Measurements from ENCODE around the gene RFX4.
"Not testable (repeated sequence)": the region's sequence is repeated elsewhere in the genome, so short reads cannot be mapped to it uniquely, and the experiment has no call there.

The RFX4 gene

GRCh38 chr12:106685381-106685780 lies 102.6 kb downstream of the RFX4 start:
- no peak for DNase-seq (ENCODE audit: insufficient read length, low spot score)
- FAIRE-seq, result no peak

- no peak for DNase-seq (ENCODE audit: insufficient read length, low spot score)
- no peak for FAIRE-seq
Measured at GRCh38 chr12:106687672-106688071, 104.9 kb downstream of the RFX4 start.

DNA sequence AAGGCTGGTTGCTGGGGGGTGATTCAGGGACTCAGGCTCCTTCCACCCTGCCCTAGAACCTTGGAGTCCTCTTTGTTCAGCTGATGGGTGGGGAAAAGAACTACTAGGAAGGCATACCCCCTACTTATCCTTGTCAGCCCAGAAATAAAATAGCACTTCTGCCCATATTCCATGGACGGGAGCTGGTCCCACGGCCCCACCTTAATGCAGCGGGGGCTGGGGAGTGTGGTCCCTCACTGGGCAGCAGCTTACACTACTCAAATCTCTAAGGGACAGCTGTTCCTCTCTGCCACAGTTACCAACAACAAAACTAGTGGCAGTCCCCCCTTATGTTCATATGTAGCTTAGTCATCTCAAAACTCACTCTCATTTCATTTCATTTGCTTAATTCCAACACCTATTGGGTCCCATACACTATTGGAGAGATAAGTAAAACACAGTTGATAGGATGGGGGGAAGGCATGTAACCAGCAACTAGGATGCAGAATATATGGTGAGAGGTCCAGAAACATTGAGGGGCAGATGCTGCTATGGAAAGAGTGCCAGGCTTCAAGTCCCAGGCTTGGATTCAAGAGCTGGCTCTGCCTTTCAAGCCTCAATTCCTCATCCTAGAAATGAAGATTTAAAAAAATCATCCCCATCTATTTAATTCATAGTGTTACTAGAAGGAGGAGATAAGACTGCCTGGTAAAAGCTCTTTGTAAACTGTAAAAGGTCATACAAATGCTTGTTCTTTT lies 107.9 kb downstream of the RFX4 start:
- DNase-seq (ENCODE audit: insufficient read length, low spot score), result no peak
- no peak for FAIRE-seq

- not testable (repeated sequence) for DNase-seq (ENCODE audit: insufficient read length, low spot score); FAIRE-seq
Measured at GRCh38 chr12:106692033-106692432, 109.2 kb downstream of the RFX4 start.

DNA sequence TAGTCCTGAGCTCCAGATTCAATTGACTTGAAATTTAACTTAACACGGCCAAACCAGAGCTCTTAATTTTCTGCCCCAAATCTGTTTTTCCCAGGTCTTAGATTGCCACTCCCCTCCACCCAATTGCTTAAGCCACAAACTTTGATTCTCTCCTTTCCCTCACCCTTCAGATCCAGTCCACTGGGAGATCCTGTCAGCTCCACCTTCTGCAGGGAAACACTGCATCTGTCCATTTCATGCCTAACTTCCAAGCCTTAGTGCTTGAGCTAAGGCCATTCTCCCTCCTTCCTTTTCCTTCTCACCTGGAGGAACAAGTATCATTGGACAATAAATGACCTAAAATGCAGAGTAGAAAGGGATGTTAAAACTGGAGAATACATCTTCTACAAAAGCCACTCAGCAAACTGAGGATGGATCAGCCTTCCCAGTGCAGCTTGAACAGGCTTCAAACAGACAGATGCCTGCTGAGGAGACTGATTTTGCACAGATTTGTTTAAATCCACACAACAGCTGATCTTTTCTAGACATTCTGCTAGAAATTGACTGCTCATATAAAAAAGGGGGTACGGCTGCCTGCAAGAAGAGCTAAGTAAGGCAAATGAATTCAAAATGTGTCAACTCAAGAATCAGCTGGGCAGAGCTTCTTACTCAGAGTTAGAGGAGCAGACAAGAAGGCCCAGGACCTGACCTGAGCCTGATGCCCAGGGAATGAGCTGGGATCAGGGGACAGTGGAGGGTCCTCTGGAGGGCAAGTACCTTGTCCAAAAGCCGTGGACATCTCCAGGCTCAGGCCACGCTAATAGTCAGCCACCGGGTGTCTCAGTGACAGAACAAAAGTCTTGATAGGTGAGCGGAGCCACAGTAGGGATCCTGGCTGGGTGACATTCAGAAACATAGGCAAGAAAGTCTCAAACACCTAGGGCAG lies 110.4 kb downstream of the RFX4 start:
- FAIRE-seq (no peak), DNase-seq (ENCODE audit: insufficient read length, low spot score) (no peak)

DNA sequence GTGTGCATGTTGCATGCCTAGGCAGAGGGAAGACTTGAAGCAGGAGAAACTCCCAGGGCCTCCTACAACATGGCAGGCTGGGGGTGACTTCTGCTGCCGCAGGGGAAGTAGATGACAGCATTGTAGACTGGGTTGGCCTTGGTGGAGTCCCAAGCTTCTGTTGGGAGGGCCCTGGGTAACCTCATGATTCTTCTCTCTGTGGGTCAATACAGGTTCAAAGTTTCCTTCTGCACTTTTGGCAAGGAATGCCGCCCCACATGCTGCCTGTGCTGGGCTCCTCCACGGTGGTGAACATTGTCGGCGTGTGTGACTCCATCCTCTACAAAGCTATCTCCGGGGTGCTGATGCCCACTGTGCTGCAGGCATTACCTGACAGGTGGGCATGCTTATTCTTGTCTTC lies 113.3 kb downstream of the RFX4 start:
- DNase-seq (ENCODE audit: insufficient read length, low spot score) (no peak), FAIRE-seq (no peak)

DNA sequence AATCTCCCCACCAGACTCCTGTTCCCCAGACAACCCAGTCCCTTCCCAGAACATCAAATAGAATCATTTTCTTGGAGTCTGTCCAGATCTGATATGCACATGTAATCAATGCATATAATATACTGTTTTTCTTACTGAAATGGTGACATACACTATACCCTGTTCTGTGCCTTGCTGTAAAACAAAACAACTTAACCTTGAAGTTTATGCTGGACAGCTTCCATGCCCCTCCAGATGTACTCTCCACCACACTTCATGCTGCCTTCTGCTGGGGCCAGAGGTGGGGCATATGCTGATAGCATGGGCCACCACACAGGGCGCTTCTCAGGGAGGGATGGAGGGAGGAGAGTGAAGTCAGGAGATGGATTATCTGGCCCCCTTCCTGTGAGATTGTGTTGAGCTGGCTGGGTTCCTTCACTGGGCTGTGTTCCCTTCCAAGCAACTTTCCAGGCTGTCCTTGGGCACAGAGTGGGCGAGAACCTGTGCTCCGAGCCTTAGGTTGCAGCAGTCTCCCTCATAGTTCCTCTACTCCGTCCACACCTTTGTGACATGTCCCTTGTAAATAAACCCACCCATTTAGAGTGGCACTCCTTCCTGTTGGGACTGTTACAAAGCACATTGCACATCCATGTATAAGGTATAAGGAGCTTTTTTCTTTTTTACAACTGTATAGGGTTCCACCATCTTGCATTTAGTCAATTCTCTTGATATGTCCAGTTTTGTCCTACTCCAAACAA lies 114.0 kb downstream of the RFX4 start:
- no peak for DNase-seq (ENCODE audit: insufficient read length, low spot score)
- no peak for FAIRE-seq

DNA sequence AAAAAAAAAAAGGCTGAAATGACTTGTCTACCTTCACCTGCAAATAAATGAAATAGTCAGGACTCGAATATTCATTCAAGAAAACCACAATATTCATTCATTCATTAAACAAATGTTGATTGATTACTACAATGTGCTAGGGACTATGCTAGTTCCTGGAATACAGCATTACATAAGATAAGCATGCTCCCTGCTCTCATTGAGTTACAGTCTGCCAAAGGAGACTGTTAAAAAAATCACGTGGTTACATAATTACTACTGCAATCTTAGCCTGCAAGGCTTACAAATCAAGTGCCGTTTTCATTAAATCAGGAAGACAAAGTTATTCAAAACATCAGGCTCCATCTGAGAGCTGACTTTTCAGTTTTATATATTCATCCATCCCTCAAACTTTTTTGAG lies 121.3 kb downstream of the RFX4 start:
- DNase-seq (ENCODE audit: insufficient read length, low spot score) (no peak), FAIRE-seq (no peak)

DNA sequence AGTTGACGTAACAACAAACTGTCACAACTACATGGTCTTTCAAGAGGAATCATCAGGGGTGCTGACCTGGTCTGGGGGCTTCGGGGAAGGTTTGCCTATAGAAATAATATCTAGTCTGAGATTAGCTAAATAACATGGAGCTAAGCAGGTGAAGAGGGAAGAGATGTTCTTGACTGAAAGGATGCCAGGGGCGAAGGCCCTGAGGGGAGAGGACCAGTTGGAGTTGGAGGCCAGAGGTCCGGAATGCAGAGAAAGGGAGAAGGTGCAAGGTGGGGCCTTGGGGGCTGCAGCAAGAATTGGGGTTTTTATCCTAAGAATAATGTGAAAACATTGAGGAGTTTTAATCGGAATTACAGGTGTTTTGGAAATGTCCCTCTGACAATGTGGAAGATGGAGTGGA lies 123.2 kb downstream of the RFX4 start:
- no peak for DNase-seq (ENCODE audit: insufficient read length, low spot score)
- FAIRE-seq, result no peak

DNA sequence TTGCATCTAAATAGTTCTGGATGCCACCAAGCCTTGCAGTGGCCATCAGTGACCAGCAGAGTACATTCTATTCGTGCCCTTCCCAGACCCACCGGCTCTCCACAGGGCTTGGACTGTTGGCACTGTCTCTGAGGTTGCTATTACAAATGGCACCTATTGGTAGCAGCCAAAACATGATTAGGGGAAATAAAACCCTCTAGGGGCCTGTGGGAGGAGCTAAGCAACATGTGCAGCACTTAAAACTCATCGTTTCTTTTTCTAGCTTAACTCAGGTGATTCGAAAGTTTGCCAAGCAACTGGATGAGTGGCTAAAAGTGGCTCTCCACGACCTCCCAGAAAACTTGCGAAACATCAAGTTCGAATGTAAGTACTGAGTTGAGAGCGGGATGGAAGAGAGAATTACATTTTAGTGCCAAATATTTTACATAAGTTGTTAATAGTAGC lies 126.3 kb downstream of the RFX4 start:
- FAIRE-seq (no peak), DNase-seq (ENCODE audit: insufficient read length, low spot score) (no peak)

- no peak for FAIRE-seq
Measured at GRCh38 chr12:106710143-106710893, 127.5 kb downstream of the RFX4 start.

GRCh38 chr12:106711316-106711715 lies 128.5 kb downstream of the RFX4 start:
- no peak for FAIRE-seq

More at GRCh38 chr12:106710143-106710893, 127.5 kb downstream of the RFX4 start:
- DNase-seq (ENCODE audit: insufficient read length, low spot score), result no peak

DNA sequence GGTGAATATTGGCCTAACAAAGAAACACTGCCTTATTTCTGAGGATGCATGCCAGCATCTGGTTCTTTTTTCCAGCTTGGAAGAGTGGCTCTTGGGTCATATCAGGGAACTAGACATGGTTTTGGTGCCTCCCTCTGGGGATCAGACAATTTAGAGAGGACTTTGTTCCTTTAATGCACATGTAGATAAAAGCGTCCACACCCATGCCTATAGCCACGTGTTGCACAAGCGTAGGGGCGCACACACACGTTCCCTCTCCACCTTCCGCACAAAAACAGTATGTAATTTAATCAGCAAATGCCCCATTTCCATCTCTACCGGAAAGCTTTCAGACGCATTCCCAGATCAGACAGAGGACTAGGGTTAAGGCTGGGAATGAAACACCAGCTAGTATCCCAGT lies 130.0 kb downstream of the RFX4 start:
- FAIRE-seq (no peak), DNase-seq (ENCODE audit: insufficient read length, low spot score) (no peak)

More at GRCh38 chr12:106711316-106711715, 128.5 kb downstream of the RFX4 start:
- no peak for DNase-seq (ENCODE audit: insufficient read length, low spot score)

DNA sequence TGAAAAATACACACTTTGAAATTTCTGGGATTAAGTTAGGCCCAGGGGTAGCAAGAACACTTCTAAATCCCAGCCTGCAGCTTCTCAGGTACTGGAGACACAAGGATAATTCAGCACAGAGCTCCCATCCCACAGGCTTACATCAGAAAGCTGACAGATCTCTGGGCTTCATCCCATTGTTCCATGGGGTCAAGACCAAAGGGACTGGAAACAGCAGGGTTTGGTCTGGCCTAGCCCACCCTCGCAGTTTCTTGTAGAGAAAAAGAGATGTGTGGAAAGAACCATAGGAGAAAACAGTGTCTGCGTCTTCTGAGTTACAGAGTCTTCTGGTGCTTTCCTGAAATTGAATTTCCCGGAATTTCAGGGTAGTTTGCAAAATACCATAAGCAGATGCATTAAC lies 132.1 kb downstream of the RFX4 start:
- DNase-seq (ENCODE audit: insufficient read length, low spot score), result no peak
- no peak for FAIRE-seq

GRCh38 chr12:106715582-106715981 lies 132.8 kb downstream of the RFX4 start:
- FAIRE-seq, result no peak
- no peak for DNase-seq (ENCODE audit: insufficient read length, low spot score)

DNA sequence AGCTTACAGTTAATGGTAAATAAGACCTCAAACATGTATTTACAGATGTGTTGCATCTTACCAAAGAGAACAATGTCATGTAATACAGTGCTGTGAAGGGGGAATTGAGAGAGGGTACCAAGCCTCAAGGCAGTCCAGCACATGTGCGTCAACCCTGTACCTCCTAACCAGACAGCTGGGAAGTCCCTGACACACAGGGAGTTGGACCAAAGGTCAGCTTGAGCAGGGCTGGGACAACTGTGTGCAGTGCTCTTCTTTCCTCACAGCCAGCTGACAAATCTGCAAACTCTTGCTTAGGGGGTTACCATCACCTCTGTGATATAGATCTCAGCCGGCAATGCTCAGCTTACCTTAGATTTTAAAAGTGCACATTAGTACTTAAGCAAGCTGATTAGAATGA lies 134.9 kb downstream of the RFX4 start:
- no peak for FAIRE-seq

GRCh38 chr12:106719879-106720278 lies 137.1 kb downstream of the RFX4 start:
- DNase-seq (ENCODE audit: insufficient read length, low spot score) (no peak), FAIRE-seq (no peak)

More for the DNA sequence above, 134.9 kb downstream of the RFX4 start:
- no peak for DNase-seq (ENCODE audit: insufficient read length, low spot score)

DNA sequence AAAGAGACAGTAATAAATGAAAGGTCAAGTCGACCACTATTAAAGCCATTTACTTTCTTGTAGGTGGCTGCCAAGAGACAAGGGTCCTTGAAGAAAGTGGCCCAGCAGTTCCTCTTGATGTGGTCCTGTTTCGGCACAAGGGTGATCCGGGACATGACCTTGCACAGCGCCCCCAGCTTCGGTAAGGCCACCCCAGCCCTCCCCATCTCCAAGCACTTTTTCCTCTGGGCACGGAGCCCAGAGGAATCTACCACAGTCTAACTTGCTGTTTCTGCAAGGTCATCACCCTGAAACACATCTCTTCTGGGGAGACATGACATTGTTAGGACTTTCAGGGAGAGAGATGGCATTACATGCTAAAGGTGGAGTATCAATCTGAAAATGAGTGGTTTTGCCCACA lies 137.9 kb downstream of the RFX4 start:
- no peak for FAIRE-seq

GRCh38 chr12:106721915-106722314 lies 139.1 kb downstream of the RFX4 start:
- no peak for FAIRE-seq
- DNase-seq (ENCODE audit: insufficient read length, low spot score), result no peak

More for the DNA sequence above, 137.9 kb downstream of the RFX4 start:
- DNase-seq (ENCODE audit: insufficient read length, low spot score), result no peak

DNA sequence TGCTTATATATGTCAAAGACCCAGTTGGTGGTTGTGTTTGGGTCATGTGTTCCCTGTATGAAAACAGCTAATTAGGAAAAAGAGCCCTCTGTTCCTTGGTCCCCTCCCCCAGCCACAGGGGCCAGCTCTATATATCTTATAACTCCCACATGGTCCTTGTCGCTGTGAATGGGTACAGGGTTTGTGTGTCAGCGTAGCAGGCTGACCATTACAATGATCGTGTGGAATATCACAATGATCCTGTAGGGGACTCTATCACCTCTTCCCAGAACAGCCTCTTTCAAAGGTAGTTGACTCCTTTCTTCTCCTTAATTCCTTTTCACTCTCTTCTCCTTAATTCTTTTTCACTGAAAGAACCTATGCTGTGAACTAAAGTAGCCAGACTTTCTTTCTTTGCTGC lies 140.0 kb downstream of the RFX4 start:
- DNase-seq (ENCODE audit: insufficient read length, low spot score) (no peak), FAIRE-seq (no peak)
